ENCODE measurements around the gene CRTAP.
"Not testable (repeated sequence)": the region's sequence is repeated elsewhere in the genome, so short reads cannot be mapped to it uniquely, and the experiment has no call there.

The CRTAP gene

GRCh38 chr3:33144433-33144832 is 30.6 kb downstream of the CRTAP start:
- DNase-seq (ENCODE audit: low spot score) = no peak

GRCh38 chr3:33145221-33145900 is 31.5 kb downstream of the CRTAP start:
- DNase-seq (ENCODE audit: low spot score) = no peak

GRCh38 chr3:33145901-33146580 is 32.2 kb downstream of the CRTAP start:
- DNase-seq (ENCODE audit: low spot score) = no peak

GRCh38 chr3:33146791-33147445 is 33.1 kb downstream of the CRTAP start:
- no peak for DNase-seq (ENCODE audit: low spot score)

- no peak for DNase-seq (ENCODE audit: low spot score)
These were observed 35.5 kb downstream of the CRTAP start for GRCh38 chr3:33149342-33149741.

- peak; percentile 14 for DNase-seq (ENCODE audit: low spot score)
These were observed 38.8 kb downstream of the CRTAP start for GRCh38 chr3:33152363-33153360.

- DNase-seq (ENCODE audit: low spot score) = peak; percentile 6
These were observed 40.0 kb downstream of the CRTAP start for GRCh38 chr3:33153782-33154181.

- no peak for DNase-seq (ENCODE audit: low spot score)
These were observed 41.5 kb downstream of the CRTAP start for GRCh38 chr3:33155301-33155700.

GRCh38 chr3:33159234-33159633 is 45.4 kb downstream of the CRTAP start:
- no peak for DNase-seq (ENCODE audit: low spot score)

- no peak for DNase-seq (ENCODE audit: low spot score)
These were observed 46.2 kb downstream of the CRTAP start for GRCh38 chr3:33159981-33160380.

- not testable (repeated sequence) for DNase-seq (ENCODE audit: low spot score)
These were observed 48.8 kb downstream of the CRTAP start for GRCh38 chr3:33162621-33163020.

GRCh38 chr3:33165372-33165771 is 51.6 kb downstream of the CRTAP start:
- no peak for DNase-seq (ENCODE audit: low spot score)

- DNase-seq (ENCODE audit: low spot score) = no peak
These were observed 52.3 kb downstream of the CRTAP start for GRCh38 chr3:33166095-33166494.

- DNase-seq (ENCODE audit: low spot score) = no peak
These were observed 53.5 kb downstream of the CRTAP start for GRCh38 chr3:33167284-33167683.

GRCh38 chr3:33167716-33168336 is 54.0 kb downstream of the CRTAP start:
- no peak for DNase-seq (ENCODE audit: low spot score)

- no peak for DNase-seq (ENCODE audit: low spot score)
These were observed 56.7 kb downstream of the CRTAP start for GRCh38 chr3:33170531-33170930.

GRCh38 chr3:33171580-33171979 is 57.8 kb downstream of the CRTAP start:
- no peak for DNase-seq (ENCODE audit: low spot score)

- DNase-seq (ENCODE audit: low spot score) = no peak
These were observed 59.3 kb downstream of the CRTAP start for GRCh38 chr3:33173103-33173502.

GRCh38 chr3:33173672-33174071 is 59.9 kb downstream of the CRTAP start:
- DNase-seq (ENCODE audit: low spot score) = no peak

- DNase-seq (ENCODE audit: low spot score) = no peak
These were observed 60.3 kb downstream of the CRTAP start for GRCh38 chr3:33174095-33174494.

GRCh38 chr3:33174711-33175414 is 61.0 kb downstream of the CRTAP start:
- DNase-seq (ENCODE audit: low spot score) = no peak

Data from AG20443 (cell line).